ENCODE data around the gene CKAP2L.

DNA sequence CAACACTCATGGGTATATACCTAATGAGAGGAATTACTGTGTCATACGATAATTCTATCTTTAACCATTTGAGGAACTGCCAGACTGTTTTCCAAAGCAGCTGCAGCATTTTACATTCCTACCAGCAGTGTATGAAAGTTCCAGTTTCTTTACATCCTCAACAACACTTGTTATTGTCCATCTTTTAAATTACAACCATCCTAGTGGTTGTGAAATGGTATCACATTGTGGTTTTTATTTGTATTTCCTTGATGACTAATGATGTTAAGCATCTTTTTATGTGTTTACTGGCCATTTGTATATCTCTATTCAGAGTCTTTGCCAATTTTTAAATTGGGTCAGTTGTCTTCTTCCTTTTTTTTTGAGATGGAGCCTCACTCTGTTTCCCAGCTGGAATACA, 4.0 kb upstream of the CKAP2L start:
- TF ChIP-seq, protein P1, sequence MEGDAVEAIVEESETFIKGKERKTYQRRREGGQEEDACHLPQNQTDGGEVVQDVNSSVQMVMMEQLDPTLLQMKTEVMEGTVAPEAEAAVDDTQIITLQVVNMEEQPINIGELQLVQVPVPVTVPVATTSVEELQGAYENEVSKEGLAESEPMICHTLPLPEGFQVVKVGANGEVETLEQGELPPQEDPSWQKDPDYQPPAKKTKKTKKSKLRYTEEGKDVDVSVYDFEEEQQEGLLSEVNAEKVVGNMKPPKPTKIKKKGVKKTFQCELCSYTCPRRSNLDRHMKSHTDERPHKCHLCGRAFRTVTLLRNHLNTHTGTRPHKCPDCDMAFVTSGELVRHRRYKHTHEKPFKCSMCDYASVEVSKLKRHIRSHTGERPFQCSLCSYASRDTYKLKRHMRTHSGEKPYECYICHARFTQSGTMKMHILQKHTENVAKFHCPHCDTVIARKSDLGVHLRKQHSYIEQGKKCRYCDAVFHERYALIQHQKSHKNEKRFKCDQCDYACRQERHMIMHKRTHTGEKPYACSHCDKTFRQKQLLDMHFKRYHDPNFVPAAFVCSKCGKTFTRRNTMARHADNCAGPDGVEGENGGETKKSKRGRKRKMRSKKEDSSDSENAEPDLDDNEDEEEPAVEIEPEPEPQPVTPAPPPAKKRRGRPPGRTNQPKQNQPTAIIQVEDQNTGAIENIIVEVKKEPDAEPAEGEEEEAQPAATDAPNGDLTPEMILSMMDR (IDR thresholded peaks at IDR 0.05), result no peak
- TF ChIP-seq POLR2A (IDR thresholded peaks at IDR 0.05) (no peak), EP300 (IDR thresholded peaks at IDR 0.05) (no peak)

All from sigmoid colon (tissue), 4 donors.